Hepatocyte (in vitro differentiated cells): ENCODE results near the gene FRZB. TPM values are rescaled to one million over a fixed set of nuclear protein-coding genes. Genes with fewer than 3 reads are reported as not detected.

Experiments used
- DNase-seq: peaks from one replicate; pipeline ENCODE4 v3.0.0-alpha.2; 2016; ENCODE audit warnings: low spot score
- H2AFZ ChIP-seq: fragments of 200-600 bp; sonication (generic); 2 replicates; pipeline ENCODE4 v1.6.0; 2016; ENCODE audit warnings: antibody characterized with exemption, mild to moderate bottlenecking
- H3K27ac ChIP-seq: fragments of 200-600 bp; sonication (generic); 2 replicates; pipeline ENCODE4 v1.5.1; 2016; ENCODE audit warnings: mild to moderate bottlenecking
- H3K27me3 ChIP-seq: fragments of 200-600 bp; sonication (generic); 2 replicates; pipeline ENCODE4 v1.6.1; 2016
- H3K36me3 ChIP-seq: fragments of 200-600 bp; sonication (generic); replicated peaks from 2 replicates; pipeline ENCODE4 v1.5.1; 2016; ENCODE audit warnings: low read depth; ENCODE audit not compliant: insufficient read depth
- H3K4me1 ChIP-seq: fragments of 200-600 bp; sonication (generic); 2 replicates; pipeline ENCODE4 v1.5.1; 2016; ENCODE audit warnings: mild to moderate bottlenecking, moderate library complexity; ENCODE audit not compliant: insufficient read depth
- H3K4me2 ChIP-seq: fragments of 200-600 bp; sonication (generic); 2 replicates; pipeline ENCODE4 v1.6.0; 2016
- H3K4me3 ChIP-seq: fragments of 200-600 bp; sonication (generic); 2 replicates; pipeline ENCODE4 v1.5.1; 2016; ENCODE audit warnings: mild to moderate bottlenecking
- H3K79me2 ChIP-seq: fragments of 200-600 bp; sonication (generic); 2 replicates; pipeline ENCODE4 v1.6.0; 2017; ENCODE audit warnings: mild to moderate bottlenecking
- H3K9me2 ChIP-seq: fragments of 200-600 bp; sonication (generic); replicated peaks from 2 replicates; pipeline ENCODE4 v1.6.0; 2017; ENCODE audit warnings: mild to moderate bottlenecking; ENCODE audit not compliant: insufficient read depth
- H3K9me3 ChIP-seq: fragments of 200-600 bp; sonication (generic); 2 replicates; pipeline ENCODE4 v1.5.1; 2016; ENCODE audit warnings: low read depth, mild to moderate bottlenecking
- H4K20me1 ChIP-seq: fragments of 200-600 bp; sonication (generic); 2 replicates; pipeline ENCODE4 v1.6.0; 2016; ENCODE audit warnings: mild to moderate bottlenecking; ENCODE audit not compliant: insufficient read depth, poor library complexity, severe bottlenecking
- CTCF ChIP-seq: fragments of 200-600 bp; sonication (generic); IDR thresholded peaks from 2 replicates; pipeline ENCODE4 v1.5.1; 2016; ENCODE audit warnings: antibody characterized with exemption, mild to moderate bottlenecking; ENCODE audit not compliant: poor library complexity
- EZH2 ChIP-seq: fragments of 200-600 bp; sonication (generic); IDR thresholded peaks from 2 replicates; pipeline ENCODE4 v1.6.1; 2016; ENCODE audit warnings: antibody characterized with exemption, mild to moderate bottlenecking, borderline replicate concordance
- EZH2phosphoT487 ChIP-seq: fragments of 200-600 bp; sonication (generic); IDR thresholded peaks from one replicate; pipeline ENCODE4 v1.6.1; 2018; ENCODE audit warnings: antibody characterized with exemption, mild to moderate bottlenecking, low read depth, moderate library complexity; ENCODE audit not compliant: unreplicated experiment, severe bottlenecking
- WGBS: methylation state at CpG from one replicate; pipeline ENCODE4 v1.1.6; 2016; ENCODE audit warnings: low lambda C conversion rate; ENCODE audit errors: missing lambda C conversion rate; 5-methylcytosine and 5-hydroxymethylcytosine counted together
- polyA plus RNA-seq: library from polyadenylated mRNA; unstranded; fragments of >200 nt; fragmentation: Nextera tagmentation; extraction: Ambion mirVana; gene quantifications from 2 replicates; pipeline ENCODE4 v1.2.1, GENCODE V29; 2016
- total RNA-seq: library from RNA; depleted of rRNA; stranded (reverse); fragments of >200 nt; gene quantifications from 2 replicates; pipeline ENCODE4 v1.2.3, GENCODE V29; 2014

Gene FRZB
- total and polyA plus RNA-seq, 2 experiments from 2014 or later: 118 to 375 TPM

GRCh38 chr2:182817558-182817957 lies 48.9 kb downstream of the FRZB start:
- Histone ChIP-seq H3K27me3 (no peaks in the 10 kb centered on the region), H3K36me3 (no peaks in the 10 kb centered on the region), H3K79me2 (no peaks in the 10 kb centered on the region), H3K4me2 (peak overlapping the region; percentile 8), H3K27ac (no peak overlapping the region), H3K4me3 (no peak overlapping the region), H3K9me2 (no peaks in the 10 kb centered on the region), H4K20me1 (no peaks in the 10 kb centered on the region), H3K4me1 (peaks cover 27% of the 10 kb centered on the region), H2AFZ (no peak overlapping the region), H3K9me3 (no peaks in the 10 kb centered on the region)
- TF ChIP-seq EZH2phosphoT487 (no peak), CTCF (no peak), EZH2 (no peak)
- WGBS: 59% methylated on average over 2 of the region's 2 CpGs
- no peak for DNase-seq

- TF ChIP-seq EZH2phosphoT487 (no peak), EZH2 (no peak), CTCF (no peak)
- no peak overlapping the region for H3K4me3 ChIP-seq
- H3K79me2 ChIP-seq: no peaks in the 10 kb centered on the region
- H3K27ac ChIP-seq: no peak overlapping the region
- H3K4me2 ChIP-seq: peak overlapping the region; percentile 8
- DNase-seq: no peak
- no peaks in the 10 kb centered on the region for H3K36me3 ChIP-seq
- no peaks in the 10 kb centered on the region for H4K20me1 ChIP-seq
- no peak overlapping the region for H2AFZ ChIP-seq
- H3K4me1 ChIP-seq: peaks cover 27% of the 10 kb centered on the region
- no peaks in the 10 kb centered on the region for H3K27me3 ChIP-seq
- H3K9me3 ChIP-seq: no peaks in the 10 kb centered on the region
- H3K9me2 ChIP-seq: no peaks in the 10 kb centered on the region
These were observed 49.6 kb downstream of the FRZB start for GRCh38 chr2:182816866-182817265.

GRCh38 chr2:182814804-182815203 lies 51.6 kb downstream of the FRZB start:
- Histone ChIP-seq H3K36me3 (no peaks in the 10 kb centered on the region), H4K20me1 (no peaks in the 10 kb centered on the region), H3K4me3 (no peak overlapping the region), H2AFZ (no peak overlapping the region), H3K27me3 (no peaks in the 10 kb centered on the region), H3K4me2 (no peak overlapping the region), H3K9me3 (no peaks in the 10 kb centered on the region), H3K27ac (no peak overlapping the region), H3K79me2 (no peaks in the 10 kb centered on the region), H3K9me2 (no peaks in the 10 kb centered on the region), H3K4me1 (peaks cover 27% of the 10 kb centered on the region)
- no peak for DNase-seq
- TF ChIP-seq EZH2phosphoT487 (no peak), CTCF (no peak), EZH2 (no peak)
- 79% methylated on average over 3 of the region's 3 CpGs for WGBS

GRCh38 chr2:182814380-182814779 lies 52.1 kb downstream of the FRZB start:
- TF ChIP-seq EZH2: no peak
- TF ChIP-seq EZH2phosphoT487: no peak
- Histone ChIP-seq H3K27me3 (no peaks in the 10 kb centered on the region), H3K4me3 (no peak overlapping the region), H3K4me1 (peaks cover 27% of the 10 kb centered on the region), H3K9me2 (no peaks in the 10 kb centered on the region), H2AFZ (no peak overlapping the region), H3K4me2 (no peak overlapping the region), H3K27ac (no peak overlapping the region), H3K79me2 (no peaks in the 10 kb centered on the region), H3K36me3 (no peaks in the 10 kb centered on the region), H4K20me1 (no peaks in the 10 kb centered on the region), H3K9me3 (no peaks in the 10 kb centered on the region)
- DNase-seq: no peak
- 79% methylated on average over 6 of the region's 6 CpGs for WGBS
